ENCODE results near the gene GRIP2. TPM values are rescaled to one million over a fixed set of nuclear protein-coding genes. Genes with fewer than 3 reads are reported as not detected.

The GRIP2 gene
- total RNA-seq, 1 donor from 2014 or later = 0.06 TPM

DNA sequence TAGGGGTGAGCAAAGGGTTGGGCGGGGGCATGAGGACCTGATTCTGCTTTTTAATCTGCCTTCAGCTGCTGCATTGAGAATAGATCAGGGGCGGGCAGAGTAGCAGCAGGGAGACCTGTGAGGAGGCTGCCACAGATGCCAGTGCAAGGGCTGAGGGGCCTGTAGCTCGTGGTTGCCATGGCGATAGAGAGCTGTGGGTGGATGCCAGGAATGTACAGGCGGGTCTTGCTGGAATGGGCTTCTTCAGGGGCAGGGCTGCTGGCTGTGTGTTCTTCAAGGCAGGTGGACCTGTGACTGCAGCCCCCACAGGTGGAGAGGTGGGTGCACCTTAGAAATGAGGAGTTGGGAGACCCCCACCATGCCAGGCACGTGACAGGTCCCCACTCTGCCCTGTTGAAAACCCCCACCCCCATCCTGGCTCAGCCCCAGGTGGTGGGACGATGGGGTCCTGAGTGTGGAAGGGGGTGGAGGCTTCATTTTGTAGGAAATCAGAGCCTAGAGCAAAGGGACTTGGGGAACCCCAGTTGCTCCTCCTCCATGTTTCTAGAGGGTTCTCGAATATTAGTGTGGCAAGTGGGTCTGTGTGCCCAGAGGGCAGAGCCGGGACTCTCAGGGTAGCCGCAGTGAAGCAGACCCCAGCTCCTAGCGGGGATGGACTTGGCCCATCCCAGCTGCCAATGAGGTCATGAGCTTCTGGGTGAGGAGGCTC, 99.5 kb downstream of the GRIP2 start:
- no peak for DNase-seq (ENCODE audit: extremely low read depth, low read depth, low spot score)

- DNase-seq (ENCODE audit: extremely low read depth, low read depth, low spot score) = no peak
Observed at GRCh38 chr3:14440168-14440518, 100.0 kb downstream of the GRIP2 start.

- no peak for DNase-seq (ENCODE audit: extremely low read depth, low read depth, low spot score)
Observed at GRCh38 chr3:14439501-14440167, 100.5 kb downstream of the GRIP2 start.

Other genes starting within 250 kb of the GRIP2 start
- gene SLC6A6, start 137.7 kb downstream of the GRIP2 start, total RNA-seq = 21.1 and 23.7 TPM in 2 replicates
- 5.5 and 11.4 TPM in 2 replicates for gene CCDC174, start 111.4 kb upstream of the GRIP2 start, total RNA-seq
- not detected in 2 replicates for gene C3orf20, start 134.8 kb upstream of the GRIP2 start, total RNA-seq

All from glomerular endothelial cell (primary cell).